D721Med (cell line): Measurements from ENCODE around the gene TTLL11.

ENCODE experiments used
- DNase-seq: peaks from one replicate; pipeline ENCODE4 v3.0.0; 2011; ENCODE audit warnings: low spot score; ENCODE audit not compliant: insufficient read length
- FAIRE-seq: peaks from 2 replicates; lab custom pipeline; 2011; peaks lifted over from hg19 to GRCh38; lab: Jason Lieb, UNC
- CTCF ChIP-seq: IDR thresholded peaks from 2 replicates; pipeline ENCODE4 v1.5.1; 2012; ENCODE audit warnings: mild to moderate bottlenecking, control low read depth; ENCODE audit not compliant: insufficient read depth; ENCODE audit errors: missing control alignments

The TTLL11 gene

DNA sequence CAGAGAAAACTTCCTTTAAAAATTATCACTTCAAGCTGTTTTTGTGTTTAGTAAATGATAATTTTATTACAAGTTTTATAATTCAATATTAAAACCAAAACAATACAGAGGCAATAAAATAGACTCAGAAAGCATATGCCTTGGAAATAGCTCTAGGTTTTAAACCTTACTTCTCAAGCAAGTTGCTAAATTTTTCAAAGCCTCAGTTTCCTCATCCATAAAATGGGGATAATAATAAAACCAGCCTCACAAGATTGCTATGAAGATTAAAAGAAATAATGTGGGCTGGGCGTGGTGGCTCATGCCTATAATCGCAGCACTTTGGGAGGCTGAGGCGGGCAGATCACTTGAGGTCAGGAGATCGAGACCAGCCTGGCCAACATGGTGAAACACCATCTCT is 62.8 kb downstream of the TTLL11 start:
- DNase-seq (no peak), FAIRE-seq (no peak)
- no peak for TF ChIP-seq CTCF

DNA sequence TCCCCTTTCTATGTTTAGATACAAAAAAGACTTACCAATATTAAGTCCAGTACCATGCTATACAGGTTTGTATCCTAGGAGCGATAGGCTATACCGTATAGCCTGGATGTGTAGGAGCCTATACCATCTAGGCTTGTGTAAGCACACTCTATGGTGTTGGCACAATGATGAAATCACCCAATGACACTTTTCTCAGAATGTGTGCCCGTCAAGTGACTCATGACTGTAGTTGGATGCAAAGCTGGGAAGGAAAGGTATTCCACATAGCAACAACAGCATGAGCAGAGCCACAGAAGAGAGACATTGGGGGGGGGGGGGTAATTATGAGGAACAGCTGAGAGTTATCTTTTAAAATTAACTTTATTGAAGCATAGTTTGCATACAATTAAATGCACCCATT is 63.2 kb downstream of the TTLL11 start:
- FAIRE-seq (no peak), DNase-seq (no peak)
- TF ChIP-seq CTCF, result no peak

DNA sequence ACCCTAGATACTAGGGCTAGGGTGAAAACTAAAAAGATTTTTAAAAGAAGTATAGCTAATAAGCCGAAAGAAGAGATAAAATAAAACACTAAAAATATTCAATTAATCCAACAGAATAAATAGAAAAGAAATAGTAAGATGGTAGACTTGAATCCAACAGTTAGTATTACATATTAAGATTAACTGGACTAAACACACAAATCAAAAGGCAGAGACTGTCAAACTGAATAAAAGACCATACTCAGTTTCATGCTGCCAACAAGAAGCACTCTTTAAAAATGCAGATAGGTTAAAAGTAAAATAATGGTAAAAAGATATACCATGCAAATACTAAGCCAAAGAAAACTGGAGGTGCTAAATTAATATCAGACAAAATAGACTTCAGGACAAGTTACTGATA is 65.0 kb downstream of the TTLL11 start:
- no peak for DNase-seq
- no peak for TF ChIP-seq CTCF
- FAIRE-seq, result no peak

- no peak for DNase-seq
- no peak for TF ChIP-seq CTCF
- no peak for FAIRE-seq
Observed at GRCh38 chr9:122020398-122020797, 72.7 kb downstream of the TTLL11 start.

- no peak for DNase-seq
- FAIRE-seq, result no peak
- peak; percentile 33 for TF ChIP-seq CTCF
Observed at GRCh38 chr9:122016744-122017143, 76.4 kb downstream of the TTLL11 start.

DNA sequence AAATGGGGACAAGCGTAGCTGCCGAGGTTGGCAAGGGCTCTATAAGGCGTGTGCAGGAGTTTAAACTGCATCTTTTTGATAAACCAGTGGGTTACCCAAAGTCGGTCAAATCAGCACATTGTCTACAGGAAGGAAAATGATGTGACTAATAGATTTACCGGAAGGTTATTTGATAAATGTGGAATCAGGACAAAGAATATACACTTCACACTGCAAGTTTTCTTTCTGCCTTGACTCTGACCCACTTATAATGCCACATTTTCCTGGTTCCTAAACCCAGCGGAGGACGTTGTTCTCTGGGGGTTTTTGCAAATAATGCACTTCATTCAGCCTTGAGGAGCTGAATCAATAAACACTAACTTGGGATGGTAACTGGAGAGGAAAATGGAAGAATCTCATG is 76.8 kb downstream of the TTLL11 start:
- DNase-seq (no peak), FAIRE-seq (no peak)
- no peak for TF ChIP-seq CTCF

DNA sequence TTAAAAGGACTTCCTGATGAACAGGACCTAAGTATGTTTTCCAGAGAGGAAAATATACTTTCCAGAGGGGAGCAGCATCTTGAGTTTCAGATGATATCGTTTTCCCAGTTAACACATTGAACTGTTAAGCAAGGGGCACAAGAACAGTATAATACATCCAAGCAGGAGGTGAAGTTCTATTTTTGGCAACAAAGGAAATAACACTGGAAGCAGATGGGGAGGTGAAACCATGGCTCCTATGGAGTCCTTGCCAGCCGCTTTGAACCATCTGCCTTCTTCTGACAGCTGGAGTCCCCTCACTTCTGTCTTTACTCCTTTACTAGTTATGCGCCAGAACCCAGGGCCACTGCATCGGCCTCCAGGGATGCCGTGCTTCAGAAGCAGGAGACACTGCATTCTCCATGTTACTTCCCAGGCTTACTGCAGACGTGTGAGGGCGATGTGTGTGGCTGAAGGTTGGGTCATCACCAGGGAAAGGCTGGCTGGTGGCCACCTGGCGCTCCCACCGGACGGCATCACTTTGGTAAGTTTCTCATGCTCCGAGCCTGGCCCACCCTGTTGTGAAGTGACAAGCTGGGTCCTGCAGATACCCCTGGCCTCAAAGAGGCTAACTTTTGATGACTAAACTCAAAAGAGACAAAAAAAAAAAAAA is 77.8 kb downstream of the TTLL11 start:
- TF ChIP-seq CTCF, result no peak
- no peak for FAIRE-seq

More for the DNA sequence above, 77.8 kb downstream of the TTLL11 start:
- DNase-seq, result no peak
